Stimulated activated CD8-positive, alpha-beta memory T cell treated with anti-CD3 and anti-CD28 coated beads, Interleukin-4, amount 100 ng/mL, for 4 hours (primary cell): ENCODE data around the gene SOD2.
"Not testable (repeated sequence)": the region's sequence is repeated elsewhere in the genome, so short reads cannot be mapped to it uniquely, and the experiment has no call there.

Experiments used
- DNase-seq, 2 donors: peaks; one replicate each; pipeline ENCODE4 v3.0.0-alpha.2; 2020; ENCODE audit warnings: low read depth in 2 of 2, low spot score in 1 of 2

The SOD2 gene

DNA sequence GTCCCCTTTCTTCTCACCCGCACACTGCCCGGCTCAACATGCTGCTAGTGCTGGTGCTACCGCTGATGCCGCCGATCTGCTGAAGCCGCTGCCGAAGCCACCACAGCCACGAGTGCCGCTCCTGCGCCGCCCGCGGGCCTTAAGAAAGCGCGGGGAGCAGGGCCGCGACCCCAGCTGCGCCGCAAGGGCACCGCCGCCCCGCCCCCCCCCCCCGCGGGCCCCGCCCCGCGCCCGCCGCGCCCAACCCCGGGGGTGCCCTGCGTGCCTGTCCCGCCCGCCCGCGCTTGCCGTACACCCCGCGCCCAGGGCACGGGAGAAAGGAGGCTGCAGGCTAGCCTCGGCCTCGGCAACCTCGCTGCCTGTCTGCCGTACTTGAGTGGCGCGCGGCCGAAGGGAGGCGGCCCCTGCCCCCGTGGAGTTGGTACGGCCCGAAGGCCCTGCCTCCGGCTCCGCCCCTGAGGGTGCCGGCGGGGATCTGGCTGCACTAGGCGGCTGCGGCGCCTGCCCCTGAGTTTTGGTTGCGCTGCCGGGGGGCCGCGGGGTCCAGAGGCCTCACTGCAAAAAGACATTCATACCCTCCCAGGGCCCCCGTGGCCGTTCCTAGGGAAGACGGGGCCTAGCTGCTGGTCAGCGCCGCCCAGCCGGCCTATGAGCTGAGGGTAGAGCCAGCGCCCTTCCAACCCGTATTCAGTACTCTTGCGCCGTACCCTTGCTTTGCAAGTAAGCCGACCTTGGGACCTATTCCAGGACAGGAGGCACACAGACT lies at the start of gene SOD2:
Gene SOD2 (minus strand): TSS at position 114 of the 766 bp plus-strand sequence. CDS start 74 bp downstream, at position 40.
- peak; percentile 52 to 58 for DNase-seq

DNA sequence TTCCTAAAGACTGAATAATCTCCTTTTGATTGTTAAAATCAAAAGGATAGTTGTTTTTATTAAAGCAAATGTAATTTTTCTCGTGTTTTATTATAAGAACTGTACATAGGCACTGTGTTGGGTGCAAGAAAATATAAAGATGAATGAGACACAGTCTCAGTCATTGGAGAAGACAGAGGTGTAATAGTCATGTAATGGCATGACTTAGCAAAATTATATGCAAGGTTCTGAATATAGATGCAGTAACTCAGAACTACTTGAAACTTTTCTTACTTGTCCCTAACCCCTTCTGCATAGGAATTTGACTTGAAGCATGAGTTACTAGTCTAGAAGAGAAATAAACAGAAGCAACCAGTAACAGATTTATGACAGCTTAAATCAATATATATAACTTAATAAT lies 49.1 kb upstream of the SOD2 start:
- DNase-seq, result no peak

DNA sequence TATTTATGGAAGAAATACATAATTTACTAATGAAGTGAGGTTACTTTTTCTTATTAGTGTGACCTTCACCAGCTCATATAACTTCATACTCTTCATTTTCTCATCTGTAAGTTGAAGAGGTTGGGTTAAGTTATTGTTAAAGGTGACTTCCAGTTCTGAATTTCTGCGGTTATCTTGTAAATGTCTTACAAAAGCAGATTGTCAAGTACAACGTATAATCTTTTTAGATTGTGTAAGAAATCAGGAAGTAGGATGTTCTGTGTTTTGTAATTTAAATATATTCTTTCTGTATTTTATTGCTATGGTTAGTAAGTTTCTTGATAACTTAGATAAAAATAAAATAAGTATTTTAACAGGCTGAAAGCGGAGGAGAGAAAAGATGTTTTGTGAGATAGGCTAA lies 46.3 kb upstream of the SOD2 start:
- DNase-seq, result no peak

DNA sequence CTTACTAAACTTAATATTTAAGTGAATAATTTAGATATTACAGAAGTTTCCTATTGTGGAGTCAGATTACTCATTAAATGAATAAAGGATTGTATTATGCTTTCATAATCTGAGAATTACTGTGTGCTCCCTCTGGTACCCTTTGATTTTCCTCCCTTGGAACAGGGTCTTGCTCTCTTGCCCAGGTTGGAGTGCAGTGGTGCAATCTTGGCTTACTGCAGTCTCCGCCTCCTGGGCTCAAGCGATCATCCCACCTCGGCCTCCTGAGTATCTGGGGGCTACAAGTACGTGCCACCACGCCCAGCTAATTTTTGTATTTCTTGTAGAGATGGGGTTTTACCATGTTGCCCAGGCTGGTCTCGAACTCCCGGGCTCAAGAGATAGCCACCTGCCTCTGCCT lies 43.9 kb upstream of the SOD2 start:
- DNase-seq, result no peak

DNA sequence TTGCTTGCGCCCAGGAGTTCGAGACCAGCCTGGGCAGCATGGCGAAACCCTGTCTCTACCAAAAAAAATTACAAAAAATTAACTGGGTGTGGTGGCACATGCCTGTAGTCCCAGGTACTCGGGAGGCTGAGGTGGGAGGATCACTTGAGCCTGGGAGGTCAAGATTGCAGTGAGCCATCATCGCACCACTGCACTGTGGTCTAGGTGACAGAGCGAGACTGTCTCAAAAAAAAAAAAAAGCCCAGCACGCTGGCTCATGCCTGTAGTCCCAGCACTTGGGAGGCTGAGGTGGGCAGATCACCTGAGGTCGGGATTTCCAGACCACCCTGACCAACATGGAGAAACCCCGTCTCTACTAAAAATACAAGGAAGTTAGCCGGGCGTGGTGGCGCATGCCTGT lies 40.4 kb upstream of the SOD2 start:
- not testable (repeated sequence) for DNase-seq

DNA sequence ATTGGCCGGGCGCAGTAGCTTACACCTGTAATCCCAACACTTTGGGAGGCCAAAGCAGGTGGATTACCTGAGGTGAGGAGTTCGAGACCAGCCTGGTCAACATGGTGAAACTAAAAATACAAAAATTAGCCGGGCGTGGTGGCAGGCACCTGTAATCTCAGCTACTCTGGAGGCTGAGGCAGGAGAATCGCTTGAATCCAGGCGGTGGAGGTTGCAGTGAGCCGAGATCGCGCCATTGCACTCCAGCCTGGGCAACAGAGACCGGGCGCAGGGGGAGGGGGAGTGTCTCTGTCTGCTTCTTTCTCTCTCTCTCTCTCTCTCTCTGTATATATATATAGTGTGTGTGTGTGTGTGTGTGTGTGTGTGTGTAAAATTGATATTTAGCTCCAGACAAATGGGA lies 39.5 kb upstream of the SOD2 start:
- DNase-seq, result not testable (repeated sequence)

DNA sequence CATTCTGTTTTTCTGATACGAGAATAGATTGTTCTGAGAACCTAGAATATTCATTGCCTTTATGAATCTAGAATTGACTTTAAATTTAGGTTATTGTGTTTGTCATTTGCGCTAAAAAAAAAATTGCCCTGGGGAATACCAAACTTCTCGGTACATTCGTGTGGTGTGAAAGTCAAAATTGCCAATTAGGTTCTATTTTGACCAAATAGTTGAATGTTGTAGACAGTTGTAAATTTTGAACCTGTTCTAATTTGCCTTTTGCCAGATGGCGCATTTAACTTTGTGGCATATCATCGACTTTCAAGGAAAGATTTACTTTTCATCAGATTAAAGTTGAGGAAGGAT lies 37.3 kb upstream of the SOD2 start:
- DNase-seq, result no peak

DNA sequence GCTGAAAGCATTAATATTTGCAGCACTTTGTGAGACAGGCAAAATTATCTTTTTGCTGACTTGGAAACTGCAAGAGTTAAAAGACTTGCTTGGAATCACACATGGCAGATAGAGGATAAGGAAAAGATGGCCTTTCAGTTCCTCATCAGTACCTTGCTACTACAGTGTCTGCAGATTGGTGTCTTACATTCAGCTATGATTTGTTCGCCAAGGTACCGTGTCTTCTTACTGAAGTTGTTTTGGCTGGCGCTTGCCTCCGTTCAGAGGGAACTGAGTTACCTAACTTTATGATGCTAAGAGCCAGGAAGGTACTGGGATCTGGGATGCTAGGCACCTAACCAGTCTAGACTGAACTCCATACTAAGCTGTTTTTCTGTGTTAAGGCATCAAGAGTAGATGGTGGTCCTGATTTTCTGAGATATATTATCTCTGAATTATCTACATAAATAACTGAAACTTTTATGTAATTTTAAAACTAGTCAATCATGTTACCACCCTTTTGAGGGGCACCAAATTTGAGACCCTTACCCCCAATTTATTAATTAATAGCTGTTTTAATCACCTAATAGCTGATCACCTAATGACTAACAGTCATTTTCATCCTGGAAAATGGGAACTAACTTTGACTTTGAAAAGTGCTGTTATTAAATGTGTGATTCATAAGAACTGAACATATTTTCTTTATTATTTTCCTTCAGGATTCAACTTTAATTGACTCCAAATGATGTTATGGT lies 36.7 kb upstream of the SOD2 start:
- no peak for DNase-seq

DNA sequence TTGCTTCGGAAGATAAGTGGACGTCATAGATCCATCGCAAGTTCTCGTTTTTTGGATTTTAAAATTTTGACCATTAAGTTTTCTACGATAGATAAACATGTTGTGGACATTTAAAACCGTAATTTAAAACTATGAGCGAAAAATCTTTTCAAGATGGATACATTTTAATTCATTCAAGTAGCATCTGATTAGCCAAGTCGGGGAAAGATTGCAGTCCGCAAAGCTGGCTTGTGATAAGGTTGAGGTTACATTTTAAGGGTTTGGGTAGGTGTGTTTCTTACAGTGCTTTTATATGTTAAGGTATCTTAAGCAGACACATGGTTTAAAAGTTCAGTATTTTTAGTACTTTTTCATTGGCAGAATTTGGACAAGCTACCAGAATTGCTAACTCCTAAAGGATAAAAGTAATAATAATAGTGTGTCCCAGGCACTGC lies 35.5 kb upstream of the SOD2 start:
- no peak for DNase-seq

DNA sequence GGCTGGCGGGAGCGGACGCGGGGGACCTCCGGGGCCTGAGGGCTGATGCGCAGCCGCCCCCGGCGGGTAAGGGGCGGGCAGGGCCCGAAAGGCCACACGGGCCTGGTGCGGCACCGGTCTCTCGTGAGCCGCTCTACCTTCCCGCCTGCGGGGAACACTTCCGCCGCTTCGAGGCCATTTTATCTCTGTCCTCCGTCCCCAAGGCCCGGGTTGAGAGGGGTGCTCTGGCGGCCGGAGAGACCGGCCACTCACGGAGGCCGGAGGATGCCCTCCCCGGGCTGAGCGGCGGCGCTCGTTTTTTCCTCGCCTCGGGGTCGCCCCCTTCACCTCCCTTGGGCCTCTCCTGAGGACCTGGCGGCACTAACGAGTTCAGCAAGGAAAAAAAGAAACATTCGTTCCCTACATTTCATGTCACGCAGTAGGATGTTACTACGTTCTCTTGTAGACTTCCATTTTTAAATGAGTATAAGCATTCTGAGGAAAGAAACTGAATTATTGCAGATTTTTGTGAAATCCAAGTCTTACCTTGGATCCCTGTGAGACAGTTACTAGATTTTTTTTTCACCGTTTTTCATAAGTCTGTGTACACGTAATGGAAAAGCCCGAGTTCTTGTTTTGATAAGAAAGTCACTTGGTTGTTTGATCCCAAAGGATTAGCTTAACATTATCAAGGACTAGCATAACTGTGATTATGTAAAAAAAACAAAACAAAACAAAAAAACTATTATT lies 34.8 kb upstream of the SOD2 start:
- DNase-seq, result no peak

DNA sequence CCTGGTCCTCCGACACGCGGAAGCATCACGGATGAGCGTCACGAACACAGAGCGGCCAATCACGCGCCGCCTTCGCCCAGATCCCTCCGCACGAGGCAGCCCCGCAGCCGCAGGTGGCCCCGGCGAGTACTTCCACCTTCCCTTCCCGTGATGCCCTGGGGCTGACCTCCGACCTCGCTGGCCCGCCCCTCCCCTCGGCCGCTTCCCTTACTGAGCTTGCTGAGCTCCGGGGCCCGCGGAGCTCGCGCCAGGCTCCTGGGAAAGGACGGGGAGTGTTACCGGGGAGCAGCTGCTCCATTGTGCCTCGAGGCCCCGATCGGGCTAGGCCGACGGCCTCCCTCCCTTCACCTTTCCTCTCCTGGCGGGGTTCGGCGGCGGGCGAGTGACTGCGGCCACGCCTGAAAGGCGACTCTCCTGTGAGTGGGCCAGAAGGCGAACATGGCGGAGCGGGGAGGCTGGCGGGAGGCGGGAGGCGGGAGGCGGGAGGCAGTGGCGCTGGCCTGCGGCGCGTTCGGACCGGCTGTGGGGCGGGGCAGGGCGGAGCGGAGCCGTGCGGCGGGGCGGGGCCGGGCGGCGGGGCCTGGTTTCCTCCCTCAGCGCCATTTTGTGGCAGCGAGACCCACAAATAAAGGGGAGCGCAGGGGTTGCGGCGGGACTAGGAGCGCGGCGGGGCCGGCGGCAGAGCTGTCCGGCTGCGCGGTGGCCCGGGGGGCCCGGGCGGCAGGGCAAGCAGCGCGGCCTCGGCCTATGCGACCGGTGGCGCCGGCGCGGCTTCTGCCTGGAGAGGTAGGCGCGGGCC lies 34.1 kb upstream of the SOD2 start, which contains the start of gene WTAP:
Gene WTAP (plus strand): TSS at position 589 of the 799 bp plus-strand sequence. CDS start 8,760 bp downstream, outside the sequence.
- DNase-seq, result peak; percentile 92 to 96

DNA sequence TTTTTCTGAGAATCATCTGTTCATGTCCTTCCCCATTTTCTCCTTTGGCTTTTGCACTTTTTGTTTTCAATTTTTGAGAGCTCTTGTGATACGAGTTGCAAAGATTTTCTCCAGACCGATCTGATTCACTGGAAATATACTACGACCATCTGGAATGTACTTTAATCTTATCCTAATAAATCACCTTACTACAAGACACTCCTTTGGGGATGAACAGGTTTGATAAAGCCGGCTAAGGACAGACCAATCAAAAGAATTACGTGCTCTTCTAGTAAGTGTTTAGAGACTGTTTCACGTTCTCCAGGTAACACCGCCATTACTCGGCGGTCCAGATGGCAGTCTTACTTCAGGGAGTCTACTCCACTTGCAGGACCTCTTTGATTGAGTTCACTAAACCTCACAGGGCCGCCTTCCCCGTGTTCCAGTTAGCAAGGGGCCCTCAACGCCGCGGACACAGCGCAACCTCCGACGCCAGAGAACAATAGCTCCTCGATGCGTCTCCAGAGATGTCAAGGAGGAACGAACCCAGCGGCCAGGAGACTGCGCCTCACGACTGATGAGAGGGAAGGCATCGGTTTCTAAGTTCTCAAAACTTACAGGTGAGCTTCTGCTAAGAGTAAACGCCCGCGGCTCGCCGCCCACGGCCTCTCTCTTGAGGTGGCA lies 33.3 kb upstream of the SOD2 start:
- no peak for DNase-seq

DNA sequence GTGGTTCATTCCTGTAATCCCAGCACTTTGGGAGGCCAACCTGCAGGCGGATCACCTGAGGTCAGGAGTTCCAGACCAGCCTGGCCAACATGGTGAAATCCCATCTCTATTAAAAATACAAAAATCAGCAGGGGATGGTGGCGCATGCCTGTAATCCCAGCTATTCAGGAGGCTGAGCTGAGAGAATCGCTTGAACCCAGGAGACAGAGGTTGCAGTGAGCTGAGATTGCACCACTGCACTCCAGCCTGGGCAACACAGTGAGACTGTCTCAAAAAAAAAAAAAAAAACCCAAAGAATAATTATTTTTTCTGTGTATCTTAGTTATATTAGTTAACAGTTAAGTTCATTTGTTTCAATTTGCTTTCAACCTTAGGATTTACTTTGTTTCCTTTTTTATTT lies 32.2 kb upstream of the SOD2 start:
- DNase-seq, result not testable (repeated sequence)

DNA sequence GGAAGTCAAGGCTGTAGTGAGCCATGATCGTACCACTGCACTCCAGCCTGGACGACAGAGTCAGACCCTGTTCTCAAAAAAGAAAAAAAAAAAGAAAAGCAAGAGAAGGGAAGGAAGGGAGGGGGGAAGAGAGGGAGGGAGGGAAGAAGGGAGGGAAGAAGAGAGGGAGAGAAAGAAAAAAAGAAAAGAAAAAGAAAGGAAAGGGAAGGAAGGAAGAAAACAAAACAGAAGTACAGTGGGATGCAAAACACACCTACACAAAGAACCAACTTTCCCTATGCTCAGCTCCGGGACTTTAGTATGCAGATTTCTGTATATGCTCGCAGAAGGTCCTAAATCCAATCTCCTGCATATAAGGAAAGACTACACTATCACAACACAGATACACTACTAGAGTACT lies 31.7 kb upstream of the SOD2 start:
- DNase-seq, result no peak

DNA sequence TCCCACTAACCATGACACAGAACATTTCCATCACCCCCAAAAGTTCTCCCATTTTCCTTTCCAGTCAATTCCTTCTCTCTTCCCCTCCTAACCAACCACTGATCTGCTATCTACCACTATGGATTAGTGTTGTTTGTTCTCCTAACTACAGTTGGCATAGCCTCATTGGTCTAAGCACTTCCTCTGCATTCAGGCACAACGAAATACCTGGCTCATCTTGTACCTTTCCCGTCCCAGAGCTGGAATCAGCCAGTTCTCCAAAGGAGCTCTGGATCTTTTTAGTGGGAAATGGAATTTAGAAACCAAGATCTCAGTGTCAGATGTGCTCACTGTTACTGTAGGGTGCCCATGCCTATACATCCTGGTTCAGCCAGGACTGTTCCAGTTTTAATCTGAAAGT lies 30.2 kb upstream of the SOD2 start:
- DNase-seq, result no peak

DNA sequence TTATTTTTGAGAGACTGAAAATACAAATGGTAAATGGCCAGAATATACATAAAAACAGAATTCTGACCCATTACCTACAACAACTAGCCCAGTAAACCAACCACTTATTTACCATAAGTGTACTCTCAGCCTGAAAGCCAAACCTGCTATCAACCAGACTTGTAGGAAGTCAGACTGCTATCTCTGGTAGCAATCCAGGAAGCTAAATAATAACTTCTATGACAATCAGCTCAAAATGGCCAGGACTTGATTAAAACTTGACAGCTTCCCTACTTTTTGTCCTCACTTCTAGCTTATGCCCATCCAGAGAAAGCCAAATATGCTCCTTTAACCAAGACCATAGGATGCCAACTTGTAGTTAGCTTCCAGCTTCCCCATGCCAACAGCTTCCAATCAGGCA lies 29.6 kb upstream of the SOD2 start:
- no peak for DNase-seq

DNA sequence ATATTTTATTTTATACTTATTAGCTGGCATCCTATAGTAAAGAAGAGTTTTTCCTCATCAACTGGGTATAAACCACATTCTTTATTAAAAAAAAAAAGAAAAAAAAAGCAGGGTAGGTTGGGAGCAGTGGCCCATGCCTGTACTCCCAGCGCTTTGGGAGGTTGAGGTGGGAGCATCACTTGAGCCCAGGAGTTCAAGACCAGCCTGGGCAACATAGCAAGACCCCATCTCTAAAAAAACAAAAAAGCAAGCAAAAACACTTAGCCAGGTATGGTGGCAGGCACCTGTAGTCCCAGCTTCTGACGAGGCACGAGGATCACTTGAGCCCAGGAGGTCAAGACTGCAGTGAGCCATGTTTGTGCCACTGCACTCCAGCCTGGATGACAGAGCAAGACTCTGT lies 28.9 kb upstream of the SOD2 start:
- DNase-seq, result not testable (repeated sequence)

DNA sequence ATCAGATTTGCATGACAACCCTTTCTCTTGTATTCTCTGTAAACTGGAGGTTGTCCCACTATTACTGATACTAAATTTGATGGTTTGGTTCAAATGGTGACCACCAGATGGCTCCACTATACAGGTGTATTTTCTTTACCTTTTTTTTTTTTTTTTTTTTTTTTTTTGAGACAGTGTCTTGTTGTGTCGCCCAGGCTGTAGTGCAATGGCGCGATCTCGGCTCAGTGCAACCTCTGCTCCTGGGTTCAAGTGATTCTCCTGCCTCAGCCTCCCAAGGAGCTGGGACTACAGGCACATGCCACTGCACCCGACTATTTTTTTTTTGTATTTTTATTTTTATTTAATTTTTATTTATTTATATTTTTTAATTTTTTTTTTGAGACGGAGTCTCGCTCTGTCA lies 27.7 kb upstream of the SOD2 start:
- DNase-seq, result no peak

DNA sequence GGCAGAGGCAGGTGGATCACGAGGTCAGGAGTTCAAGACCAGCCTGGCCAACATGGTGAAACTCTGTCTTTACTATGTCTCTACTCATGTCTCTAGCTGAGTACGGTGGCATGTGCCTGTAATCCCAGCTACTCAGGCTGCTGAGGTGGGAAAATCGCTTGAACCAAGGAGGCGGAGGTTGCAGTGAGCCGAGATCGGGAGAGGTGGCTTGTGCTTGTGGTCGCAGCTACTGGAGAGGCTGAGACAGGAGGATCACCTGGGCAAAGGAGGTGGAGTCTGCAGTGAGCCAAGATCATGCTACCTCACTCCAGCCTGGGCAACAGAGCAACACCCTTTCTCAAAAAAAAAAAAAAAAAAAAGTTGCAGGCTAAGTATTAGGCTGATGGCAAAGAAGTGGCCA lies 26.2 kb upstream of the SOD2 start:
- DNase-seq, result no peak

DNA sequence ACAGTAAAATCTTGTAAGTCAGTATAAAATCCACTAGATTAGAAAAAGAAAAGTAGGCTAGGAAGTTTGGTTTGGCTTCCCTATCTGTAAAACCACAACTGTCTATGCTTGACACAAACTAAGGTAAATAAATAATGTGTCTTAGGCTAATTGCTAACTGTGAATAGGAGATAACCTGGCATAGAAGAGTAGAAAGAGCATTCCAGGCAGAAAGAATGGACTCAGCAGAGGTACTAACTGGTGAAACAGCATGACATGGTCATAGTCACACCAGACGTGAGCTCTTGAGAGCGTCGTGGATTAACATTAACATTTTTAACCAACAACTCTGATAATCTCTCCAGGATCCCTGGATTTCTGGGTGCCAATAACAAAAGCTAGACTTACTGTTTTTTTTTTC lies 25.6 kb upstream of the SOD2 start:
- DNase-seq, result no peak
